Stimulated activated CD8-positive, alpha-beta memory T cell treated with anti-CD3 and anti-CD28 coated beads, Interleukin-15, amount 100 ng/mL, for 24 hours (primary cell): ENCODE data around the gene BRF1.

Source experiments
- DNase-seq: peaks from one replicate; pipeline ENCODE4 v3.0.0-alpha.2; 2020; ENCODE audit warnings: low read depth

BRF1 gene

GRCh38 chr14:105172476-105172875 is 128.3 kb downstream of the BRF1 start:
- DNase-seq: no peak

GRCh38 chr14:105171004-105171673 is 129.7 kb downstream of the BRF1 start:
- no peak for DNase-seq

GRCh38 chr14:105169776-105170655 is 130.8 kb downstream of the BRF1 start:
- DNase-seq: no peak

GRCh38 chr14:105168979-105169507 is 131.8 kb downstream of the BRF1 start:
- no peak for DNase-seq

GRCh38 chr14:105168496-105168978 is 132.3 kb downstream of the BRF1 start, which contains the start of gene JAG2:
JAG2 (minus strand) TSS chr14:105168776; CDS start chr14:105168420, 356 bp downstream.
- DNase-seq: peak; percentile 30

- no peak for DNase-seq
Measured at GRCh38 chr14:105168093-105168420, 132.7 kb downstream of the BRF1 start.

- DNase-seq: no peak
Measured at GRCh38 chr14:105167303-105168092, 133.3 kb downstream of the BRF1 start.

- DNase-seq: no peak
Measured at GRCh38 chr14:105166571-105167302, 134.1 kb downstream of the BRF1 start.

GRCh38 chr14:105165761-105166485 is 134.9 kb downstream of the BRF1 start:
- DNase-seq: no peak

GRCh38 chr14:105165134-105165704 is 135.6 kb downstream of the BRF1 start:
- no peak for DNase-seq

GRCh38 chr14:105163040-105163742 is 137.6 kb downstream of the BRF1 start:
- no peak for DNase-seq

- DNase-seq: no peak
Measured at GRCh38 chr14:105162669-105162979, 138.2 kb downstream of the BRF1 start.

GRCh38 chr14:105161964-105162668 is 138.7 kb downstream of the BRF1 start:
- DNase-seq: no peak

- no peak for DNase-seq
Measured at GRCh38 chr14:105161309-105161708, 139.5 kb downstream of the BRF1 start.

- DNase-seq: no peak
Measured at GRCh38 chr14:105160776-105161175, 140.0 kb downstream of the BRF1 start.

- DNase-seq: no peak
Measured at GRCh38 chr14:105159344-105159743, 141.5 kb downstream of the BRF1 start.
